D341Med (cell line): Measurements from ENCODE around the gene STAMBPL1.
A peak's percentile ranks its signal among the peaks of the same experiment; 100 is the strongest.
"Not testable (repeated sequence)": the region's sequence is repeated elsewhere in the genome, so short reads cannot be mapped to it uniquely, and the experiment has no call there.

ENCODE experiments used
- DNase-seq: peaks from one replicate; pipeline ENCODE4 v3.0.0; 2012; ENCODE audit warnings: low spot score

STAMBPL1 gene

DNA sequence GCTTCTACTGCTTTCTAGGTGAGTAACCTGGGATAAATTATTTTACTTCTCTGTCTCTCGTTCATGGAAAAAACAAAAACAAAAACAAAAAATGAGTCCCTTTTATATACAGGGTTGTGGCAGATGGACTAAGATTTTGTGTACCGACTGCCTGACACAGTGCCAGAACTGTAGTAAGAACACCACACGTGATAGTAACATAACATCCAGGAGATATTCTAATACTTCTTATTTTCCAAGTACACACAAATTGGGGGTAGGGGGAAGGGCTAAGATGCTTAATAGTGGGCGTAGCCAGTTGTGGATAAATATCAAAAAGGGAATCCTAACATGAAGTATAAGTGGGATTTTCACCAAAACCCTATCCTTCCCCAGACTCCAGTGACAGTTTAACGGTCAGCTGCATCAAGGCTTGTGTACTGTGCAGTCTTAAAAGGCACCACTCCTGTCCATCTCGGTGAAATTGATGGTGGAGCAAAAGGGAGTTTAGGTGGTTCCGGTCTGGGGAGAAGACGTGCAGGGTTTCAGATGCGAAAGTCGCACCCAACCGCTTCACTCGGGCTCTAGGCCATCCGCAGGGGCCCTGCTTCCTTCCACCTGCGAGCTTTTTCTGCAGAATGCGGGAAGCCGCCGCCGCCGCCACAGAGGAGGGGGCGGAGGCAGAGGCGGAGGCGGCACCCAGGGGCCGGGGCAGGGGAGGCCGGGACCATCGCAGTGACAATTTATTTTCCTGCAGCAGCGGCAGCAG, at the start of gene STAMBPL1:
Gene STAMBPL1, plus strand, starts transcription at position 712 of the 748 bp plus-strand sequence. CDS start 21,464 bp downstream, outside the sequence.
- DNase-seq: no peak

DNA sequence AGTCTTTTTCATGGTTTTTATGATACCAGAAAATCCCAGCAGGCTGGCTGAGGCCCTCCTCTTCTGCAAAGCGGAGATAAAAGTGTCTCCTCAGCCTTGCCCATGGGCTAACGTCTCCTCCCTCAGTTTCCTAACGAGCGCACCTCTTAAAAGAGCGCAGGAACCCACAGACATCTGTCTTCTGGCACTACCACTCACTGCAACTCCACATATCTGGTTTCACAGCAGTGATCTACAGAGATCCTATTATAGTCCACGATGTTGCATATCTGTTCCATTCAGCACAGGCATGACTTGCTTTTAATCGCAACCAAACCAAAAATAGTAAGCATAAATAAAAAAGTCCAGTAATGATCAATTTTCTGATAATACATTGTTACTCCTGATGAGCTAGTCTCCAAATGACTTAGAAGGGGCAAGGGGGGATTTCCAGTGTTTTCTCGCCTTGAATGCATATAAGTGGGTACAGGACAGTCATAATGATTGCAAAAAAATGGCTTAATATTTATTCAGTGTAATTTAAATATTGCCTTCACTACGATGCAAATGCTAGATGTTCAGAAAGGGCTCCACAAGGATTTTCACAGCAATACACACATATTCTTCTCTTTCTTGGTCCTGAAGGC, 49.3 kb upstream of the STAMBPL1 start:
- no peak for DNase-seq

DNA sequence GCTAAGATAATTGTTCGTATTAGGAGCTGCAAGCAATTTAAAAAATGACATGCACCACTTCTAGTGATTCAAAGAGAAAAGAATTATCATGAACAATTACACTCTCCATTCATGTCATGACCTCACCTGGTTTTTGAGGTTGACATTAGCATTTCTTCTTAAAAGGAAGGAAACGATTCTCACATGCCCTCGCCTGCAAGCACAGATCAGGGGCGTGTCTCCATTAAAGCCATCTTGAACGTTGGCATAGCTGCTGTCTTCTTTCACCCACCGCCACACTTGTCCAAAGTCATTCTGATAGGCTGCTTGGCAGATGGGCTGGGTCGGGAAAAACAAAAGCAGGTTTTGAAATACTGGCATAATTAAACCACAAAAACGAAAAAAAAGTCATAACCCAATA, 48.3 kb upstream of the STAMBPL1 start:
- DNase-seq: no peak

DNA sequence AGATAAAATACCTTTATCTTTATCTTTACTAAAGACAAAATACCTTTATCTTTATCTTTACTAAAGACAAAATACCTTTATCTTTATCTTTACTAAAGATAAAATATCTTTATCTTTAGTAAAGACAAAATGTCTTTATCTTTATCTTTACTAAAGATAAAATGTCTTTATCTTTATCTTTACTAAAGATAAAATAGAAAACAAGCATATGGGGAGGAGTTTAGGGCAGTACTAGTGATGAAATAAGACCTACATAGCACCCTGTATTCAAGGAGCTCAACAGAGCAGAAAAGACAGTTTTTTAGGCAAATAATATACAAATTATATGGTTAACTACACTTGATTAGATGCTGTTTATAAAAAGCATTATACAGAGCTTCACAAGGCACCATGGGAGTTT, 47.7 kb upstream of the STAMBPL1 start:
- DNase-seq: no peak

DNA sequence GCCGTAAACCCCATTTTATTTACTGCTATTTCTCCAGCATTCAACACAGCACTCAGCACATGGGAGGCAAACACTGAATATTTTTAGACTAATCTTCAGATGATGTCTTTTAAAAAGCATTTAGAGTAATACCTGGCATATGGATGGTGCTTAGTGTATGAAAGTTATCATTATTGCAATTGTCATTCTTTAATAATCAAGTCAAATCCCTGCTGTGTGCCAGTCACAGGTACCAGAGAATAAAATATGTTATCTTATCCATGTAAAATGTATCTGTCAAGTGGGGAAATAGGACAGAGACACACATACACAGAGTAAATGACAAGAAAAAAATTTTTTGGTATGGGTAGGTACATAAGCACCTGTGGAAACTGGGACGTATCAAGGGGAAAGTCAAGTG, 46.9 kb upstream of the STAMBPL1 start:
- DNase-seq: no peak

DNA sequence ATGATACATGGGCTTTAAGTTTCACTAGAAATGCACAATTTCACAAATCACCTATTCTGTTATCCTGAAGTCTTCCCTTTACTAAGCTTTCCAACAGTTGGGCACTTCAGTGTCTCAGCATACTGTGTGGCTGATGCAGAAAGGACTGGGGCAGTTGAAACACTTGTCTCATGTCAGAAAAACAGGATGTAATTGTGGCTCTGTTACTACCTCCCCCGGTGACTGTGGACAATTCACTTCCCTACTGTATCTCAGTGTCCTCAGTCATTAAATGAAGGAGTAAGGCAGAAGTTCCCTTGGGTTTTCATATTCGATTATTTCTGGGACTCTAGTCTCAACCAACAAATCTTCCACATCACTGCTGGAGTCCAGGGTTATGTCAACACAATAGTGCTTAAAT, 46.3 kb upstream of the STAMBPL1 start:
- DNase-seq: no peak

DNA sequence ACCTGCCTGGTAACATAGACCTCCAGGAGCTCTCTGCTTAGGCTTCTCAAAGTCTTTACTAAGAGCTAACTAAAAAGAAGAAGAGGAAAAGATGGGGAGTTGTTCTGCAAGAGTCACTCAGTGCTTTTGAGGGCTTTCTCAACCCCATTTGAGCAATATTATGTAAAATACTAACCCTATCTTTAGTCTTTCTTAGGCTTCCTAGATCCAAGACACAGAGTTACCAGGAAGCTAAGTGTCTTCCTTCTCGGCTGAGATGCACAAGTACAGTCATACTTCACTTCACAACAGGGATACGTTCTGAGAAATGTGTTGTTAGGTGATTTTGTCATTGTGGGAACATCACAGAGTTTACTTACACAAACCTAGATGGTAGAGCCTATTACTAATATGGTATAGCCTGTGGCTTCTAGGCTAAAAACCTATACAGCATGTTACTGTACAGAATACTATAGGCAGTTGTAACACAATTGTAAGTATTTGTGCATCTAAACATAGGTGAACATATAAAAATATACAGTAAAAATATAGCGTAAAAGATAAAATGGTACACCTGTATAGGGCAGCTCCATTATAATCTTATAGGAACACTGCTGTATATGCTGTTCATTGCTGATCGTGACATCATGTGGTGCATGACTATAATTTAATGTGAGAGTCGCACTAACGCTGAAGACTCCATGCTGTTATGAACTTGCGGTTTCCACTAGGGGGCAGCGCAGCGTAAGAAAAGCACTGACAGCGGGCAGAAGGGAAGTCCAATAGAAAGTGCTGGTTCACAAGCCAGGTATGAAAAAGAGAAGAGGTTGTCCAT, 44.7 kb upstream of the STAMBPL1 start:
- DNase-seq: peak; percentile 61

DNA sequence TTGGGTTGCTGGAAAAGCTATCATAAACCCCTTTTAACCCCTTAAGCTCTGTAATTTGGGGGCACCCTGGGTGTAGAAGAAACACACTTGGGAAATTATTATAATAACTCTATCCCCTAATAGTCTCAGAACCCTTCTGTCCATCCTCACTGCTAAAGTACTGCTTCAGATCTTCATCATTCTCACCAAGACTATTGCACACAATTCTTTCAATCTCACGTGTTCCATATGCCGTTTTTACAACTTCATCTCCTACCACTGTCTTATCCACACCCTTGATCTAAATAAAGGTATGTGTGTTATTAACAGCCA, 44.2 kb upstream of the STAMBPL1 start:
- no peak for DNase-seq

DNA sequence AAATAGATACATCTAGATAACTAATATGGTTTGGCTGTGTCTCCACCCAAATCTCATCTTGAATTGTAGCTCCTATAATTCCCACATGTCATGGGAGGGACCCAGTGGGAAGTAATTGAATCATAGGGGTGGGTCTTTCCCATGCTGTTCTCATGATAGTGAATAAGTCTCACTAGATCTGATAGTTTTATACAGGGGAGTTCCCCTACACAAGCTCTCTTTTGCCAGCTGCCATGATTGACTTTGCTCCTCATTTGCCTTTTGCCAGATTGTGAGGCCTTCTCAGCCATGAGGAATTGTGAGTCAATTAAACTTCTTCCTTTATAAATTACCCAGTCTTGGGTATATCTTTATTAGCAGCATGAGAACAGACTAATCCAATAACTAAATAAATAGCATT, 42.4 kb upstream of the STAMBPL1 start:
- not testable (repeated sequence) for DNase-seq

DNA sequence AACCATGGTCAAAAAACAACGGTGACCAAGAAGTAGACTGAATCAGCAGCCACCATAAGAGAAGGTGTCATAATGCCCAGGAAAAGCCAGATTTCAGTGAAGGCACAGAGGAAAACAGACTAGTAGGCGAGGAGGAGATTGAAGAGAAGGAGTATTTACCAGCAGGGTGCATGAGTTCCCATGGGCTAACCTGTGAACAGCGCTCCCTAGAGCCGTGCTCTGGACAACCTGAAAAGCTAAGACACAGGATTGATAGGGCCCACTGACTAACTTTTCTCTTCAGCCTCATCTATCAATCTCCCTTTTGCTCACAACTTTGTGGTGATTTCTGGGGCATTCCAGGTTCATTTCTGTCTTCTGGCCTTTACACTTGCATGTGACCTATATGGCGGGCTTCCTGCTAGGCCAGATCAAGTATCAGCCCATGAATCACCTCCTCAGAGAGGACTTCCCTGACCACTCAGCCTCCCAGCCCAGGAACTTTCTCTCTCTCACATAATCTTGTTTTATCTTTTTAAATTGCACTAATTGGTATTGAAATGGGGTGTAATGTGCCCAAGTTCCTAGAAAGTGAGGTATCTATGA, 41.2 kb upstream of the STAMBPL1 start:
- DNase-seq: no peak

DNA sequence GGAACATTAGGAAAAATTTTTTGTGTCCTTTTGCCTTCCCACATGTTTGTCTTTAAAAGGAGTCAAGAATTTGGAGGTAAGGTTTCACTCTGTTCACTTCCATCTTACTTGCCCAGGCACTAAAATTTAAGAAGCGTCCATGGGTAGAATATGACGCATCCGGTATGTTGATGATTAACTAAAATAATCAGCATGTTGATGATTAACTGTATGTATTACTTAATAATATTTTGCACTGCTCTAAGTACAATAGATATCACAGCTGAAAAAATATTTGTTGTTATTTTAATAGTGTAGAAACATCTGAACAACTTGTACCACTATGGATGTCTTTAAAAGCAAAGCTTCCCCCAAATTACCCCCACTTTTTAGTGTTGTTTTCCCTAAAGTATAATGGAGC, 39.9 kb upstream of the STAMBPL1 start:
- DNase-seq: no peak

DNA sequence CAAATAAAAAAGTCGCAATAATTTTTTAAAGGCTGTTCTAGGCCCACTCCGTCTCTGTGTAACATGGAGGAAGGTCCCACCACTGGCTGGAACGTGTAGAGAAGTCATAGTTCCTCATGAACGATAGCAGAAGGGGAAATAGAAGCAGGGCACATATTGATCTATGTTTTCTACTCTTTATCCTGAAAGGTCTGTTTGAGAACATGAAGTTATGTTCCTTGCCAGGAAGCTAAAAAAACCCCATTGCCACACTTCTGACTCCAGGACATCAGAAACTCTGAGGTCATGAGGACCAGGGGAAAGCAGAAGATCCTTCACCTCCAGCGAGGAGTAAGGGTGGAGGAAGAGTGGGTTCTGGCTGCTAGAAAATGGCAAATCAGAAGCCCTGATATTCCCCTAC, 39.2 kb upstream of the STAMBPL1 start:
- DNase-seq: no peak

DNA sequence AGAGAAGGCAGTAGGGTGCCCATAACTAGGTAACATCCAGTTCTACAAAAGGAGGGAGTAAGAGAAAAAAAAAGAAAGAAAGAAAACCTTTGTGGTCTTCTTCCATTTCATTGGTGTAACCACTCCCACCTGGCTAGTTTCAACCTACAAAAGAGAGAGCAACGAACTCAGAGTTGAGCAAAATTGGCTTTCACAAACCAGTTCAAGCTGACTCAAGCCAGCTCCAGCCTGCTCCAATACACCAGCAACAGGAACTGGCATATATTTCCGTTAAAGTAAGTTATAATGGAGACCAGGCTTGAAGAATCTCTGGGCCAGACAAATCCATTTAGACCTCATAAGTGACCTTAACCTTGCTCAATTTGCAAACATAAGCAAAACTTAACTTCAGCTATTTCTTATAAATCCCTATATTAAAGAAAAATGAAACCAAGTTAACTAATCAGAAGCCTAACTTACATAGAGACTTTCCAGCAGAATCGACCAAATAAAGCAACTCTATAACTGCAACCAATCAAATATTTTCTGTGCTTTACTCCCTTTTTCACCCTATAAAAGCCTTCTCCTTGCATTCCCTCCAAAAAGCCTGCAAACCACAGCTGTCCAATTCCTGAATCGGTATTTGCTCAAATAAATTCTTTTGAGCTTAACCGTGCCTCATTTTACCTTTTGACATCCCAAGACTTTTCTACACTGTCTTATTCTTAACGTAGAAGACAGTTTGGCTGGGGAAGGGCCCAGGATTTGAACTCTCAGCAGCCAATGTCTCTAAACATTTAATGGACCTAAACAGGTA, 38.5 kb upstream of the STAMBPL1 start:
- DNase-seq: no peak

DNA sequence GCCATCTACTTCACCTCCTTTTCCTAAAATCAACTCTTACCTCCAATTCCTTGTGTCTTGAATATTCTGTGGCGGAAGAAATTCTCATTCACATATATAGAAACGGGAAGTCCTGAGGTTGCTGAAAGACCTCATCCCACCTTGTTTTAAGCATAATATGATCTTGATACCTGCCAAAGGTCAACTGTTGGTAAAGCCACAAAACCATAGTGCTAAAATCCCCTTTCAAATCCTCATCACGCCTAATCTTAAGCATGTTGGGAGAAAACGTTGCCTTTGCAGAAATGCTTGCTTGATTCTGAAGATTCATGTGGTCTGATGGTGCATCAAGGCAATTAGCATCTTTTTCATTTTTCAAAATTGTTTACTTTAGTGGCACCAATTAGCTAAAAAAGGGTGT, 36.9 kb upstream of the STAMBPL1 start:
- DNase-seq: no peak

DNA sequence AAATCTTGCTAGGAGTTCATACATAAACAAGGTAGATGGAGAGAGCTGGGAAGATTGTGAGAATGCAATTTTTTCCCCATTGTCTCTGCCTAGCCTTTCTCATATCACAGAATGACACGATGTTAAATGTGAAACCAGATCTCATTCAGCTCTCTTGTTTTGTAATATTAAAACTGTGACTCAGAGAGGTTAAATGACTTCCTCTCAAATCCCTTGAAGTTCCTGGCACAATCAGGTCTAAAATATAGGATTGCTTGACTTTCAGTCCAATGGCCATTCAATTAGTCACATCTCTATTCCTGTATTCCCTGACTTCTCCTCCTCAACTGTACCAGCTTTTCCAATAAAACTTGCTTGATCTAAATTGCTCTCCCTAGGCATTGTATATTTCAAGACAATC, 31.5 kb upstream of the STAMBPL1 start:
- DNase-seq: no peak

DNA sequence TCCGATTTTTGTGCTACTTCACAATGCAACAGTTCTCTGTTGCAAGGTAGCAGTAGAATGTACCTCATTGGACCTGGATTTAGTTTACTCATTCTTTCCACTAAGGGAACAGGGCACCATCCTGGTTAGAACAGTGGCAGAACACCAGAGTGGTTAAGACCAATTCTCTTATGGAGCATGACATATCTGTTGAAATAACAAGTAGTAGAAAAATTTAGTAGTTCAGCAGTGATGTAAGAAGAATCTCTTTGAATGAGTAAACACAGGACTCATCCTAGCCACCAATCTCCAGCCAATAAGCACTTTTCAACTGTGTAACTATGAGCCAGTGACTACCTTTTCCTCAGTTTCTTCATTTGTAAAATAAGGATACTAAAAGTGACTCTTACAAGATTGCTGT, 30.8 kb upstream of the STAMBPL1 start:
- no peak for DNase-seq

DNA sequence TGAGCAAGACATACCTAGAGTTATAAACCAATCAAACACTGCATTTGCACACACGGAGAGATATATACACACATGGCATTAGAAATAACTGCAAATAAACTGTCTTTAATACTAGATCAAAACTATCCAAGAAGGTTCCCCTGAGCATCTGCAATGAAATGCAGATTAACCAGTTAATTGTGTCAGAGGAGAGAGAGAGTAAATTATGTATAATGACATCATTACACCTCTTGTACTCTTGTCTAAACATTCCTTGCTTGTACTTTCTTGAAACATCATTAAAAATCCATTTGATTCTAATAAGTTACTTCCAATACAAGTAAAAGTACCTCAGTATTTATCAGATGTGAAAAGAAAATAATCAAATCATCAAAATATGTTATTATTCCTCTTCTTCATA, 29.3 kb upstream of the STAMBPL1 start:
- no peak for DNase-seq

DNA sequence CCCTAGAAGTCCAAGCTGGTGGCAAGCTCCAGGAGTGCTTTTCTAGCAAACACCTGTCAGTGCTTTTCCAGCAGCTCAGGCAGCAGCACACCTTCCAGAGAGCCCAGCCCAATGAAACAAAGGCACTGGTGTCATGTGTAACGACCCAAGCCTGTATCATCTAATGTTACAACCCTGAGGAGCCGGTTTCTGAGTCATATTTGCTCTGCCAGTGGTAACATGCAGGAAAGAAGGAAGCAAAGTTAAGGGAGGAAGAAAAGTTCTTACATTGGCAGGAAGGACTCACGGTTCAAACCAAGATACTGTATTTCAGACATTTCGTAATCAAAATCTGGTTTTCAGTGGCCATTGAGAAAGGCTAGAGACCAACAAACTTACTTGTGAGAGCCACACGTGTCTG, 28.3 kb upstream of the STAMBPL1 start, which contains the start of gene ANKRD22:
Gene ANKRD22, minus strand, starts transcription at position 139 of the 400 bp plus-strand sequence. CDS start 237 bp downstream, outside the sequence.
- peak; percentile 29 for DNase-seq

DNA sequence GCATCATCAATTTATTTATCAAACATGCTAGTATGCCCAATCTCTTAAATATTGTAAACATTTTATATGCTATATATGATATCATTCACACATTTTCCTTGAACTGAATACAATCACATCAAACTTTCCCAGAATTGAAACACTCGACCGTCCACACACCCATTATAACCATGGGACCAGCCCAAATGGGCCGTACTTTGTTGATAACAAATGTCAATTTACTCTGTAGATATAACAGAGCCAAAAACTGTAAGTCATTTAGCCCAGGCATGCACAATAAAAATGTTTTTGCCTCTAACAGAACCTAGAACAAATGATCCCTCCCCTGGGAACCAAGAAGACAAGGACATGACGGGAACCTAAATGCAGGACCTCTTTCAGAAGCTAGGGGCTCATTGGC, 27.7 kb upstream of the STAMBPL1 start:
- DNase-seq: no peak

DNA sequence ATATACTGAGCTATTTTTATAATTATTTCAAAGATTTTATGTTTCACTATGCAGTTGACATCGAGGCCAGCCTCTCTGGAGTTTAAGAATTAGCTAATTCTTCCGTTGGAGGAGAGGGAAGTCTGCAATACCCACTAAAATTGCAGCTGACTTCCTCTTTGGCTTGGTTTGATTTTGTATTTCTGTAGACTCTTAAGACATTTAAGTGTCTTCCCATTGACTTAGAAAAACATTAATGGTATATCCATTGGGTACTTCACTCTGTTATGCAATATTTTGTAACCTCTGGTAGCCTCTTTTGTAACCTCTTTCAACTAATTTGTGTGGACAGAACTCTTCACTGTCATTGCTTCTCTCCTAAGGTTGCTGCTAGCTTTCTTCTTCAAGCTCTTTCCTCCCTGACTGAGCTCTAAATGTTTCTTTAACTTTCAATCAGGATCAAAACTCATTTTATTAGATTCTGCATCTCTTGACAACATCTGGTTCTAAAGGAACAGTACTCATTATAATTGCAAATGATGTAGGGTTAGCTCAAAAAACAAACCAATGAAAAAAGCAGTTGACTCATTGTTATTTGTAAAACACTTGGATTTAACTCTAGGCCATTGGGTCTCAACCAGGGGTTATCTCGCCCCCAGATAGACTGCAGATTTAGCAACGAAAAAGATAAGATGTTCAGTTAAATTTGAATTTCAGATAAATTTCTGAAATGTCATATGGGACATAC, 26.7 kb upstream of the STAMBPL1 start:
- DNase-seq: no peak

DNA sequence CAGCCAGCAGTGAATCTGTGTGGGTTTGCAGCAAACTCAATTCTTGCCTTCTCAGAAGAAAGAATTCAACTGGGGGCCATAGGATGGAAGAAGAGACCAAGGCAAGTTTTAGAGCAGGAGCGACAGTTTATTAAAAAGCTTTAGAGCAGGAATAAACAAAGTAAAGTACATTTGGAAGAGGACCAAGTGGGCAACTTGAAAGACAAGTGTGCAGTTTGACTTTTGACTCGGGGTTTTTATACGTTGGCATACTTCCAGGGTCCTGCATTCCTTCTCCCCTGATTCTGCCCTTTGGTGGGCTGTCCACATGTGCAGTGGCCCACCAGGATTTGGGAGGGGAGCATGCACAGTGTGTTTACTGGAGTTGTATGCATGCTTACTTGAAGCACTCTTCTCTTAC, 25.4 kb upstream of the STAMBPL1 start:
- no peak for DNase-seq
